BLaER1 (cell line): ENCODE measurements around the gene SLC22A7.

Source experiments
- H3K27ac ChIP-seq: shearing (Covaris generic); formaldehyde crosslinking; 2 replicates; pipeline ENCODE4 v1.8.1; 2022
- H3K27me3 ChIP-seq: shearing (Covaris generic); formaldehyde crosslinking; 2 replicates; pipeline ENCODE4 v1.8.1; 2022
- H3K36me3 ChIP-seq: shearing (Covaris generic); formaldehyde crosslinking; 2 replicates; pipeline ENCODE4 v1.8.1; 2022
- H3K4me1 ChIP-seq: shearing (Covaris generic); formaldehyde crosslinking; 2 replicates; pipeline ENCODE4 v1.8.1; 2022
- H3K4me2 ChIP-seq: shearing (Covaris generic); formaldehyde crosslinking; 2 replicates; pipeline ENCODE4 v1.8.1; 2022
- H3K4me3 ChIP-seq: shearing (Covaris generic); formaldehyde crosslinking; 2 replicates; pipeline ENCODE4 v1.8.1; 2022
- H3K9ac ChIP-seq: shearing (Covaris generic); formaldehyde crosslinking; 2 replicates; pipeline ENCODE4 v1.8.1; 2022
- H3K9me3 ChIP-seq: shearing (Covaris generic); formaldehyde crosslinking; 2 replicates; pipeline ENCODE4 v1.8.1; 2022
- H4K20me1 ChIP-seq: shearing (Covaris generic); formaldehyde crosslinking; 2 replicates; pipeline ENCODE4 v1.8.1; 2022
- Cebpa-rat ChIP-seq: shearing (Covaris generic); IDR thresholded peaks from 2 replicates; pipeline ENCODE4 v1.8.1; 2022

Gene SLC22A7

DNA sequence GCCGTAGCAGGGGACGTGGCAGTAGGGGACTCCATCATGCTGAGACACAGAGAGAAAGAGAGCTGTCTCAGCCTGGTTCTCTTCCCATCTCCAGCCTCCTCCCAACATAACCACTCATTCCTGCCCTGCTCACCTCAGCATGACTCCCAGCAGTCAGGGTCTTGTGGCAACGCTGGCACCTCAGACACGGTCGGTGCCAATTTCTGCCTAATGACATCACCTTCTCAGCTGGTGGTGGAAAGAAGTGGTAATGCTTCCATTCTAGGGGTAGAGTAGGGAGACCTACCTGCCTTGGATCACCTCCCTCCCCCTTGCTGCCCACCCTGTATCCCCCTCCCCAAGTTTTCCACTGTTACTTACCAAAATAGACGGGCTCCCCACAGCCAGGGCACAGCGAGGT, 8.0 kb downstream of the SLC22A7 start:
- Histone ChIP-seq H3K36me3 (no peaks in the 10 kb centered on the region), H3K9me3 (no peaks in the 10 kb centered on the region), H3K4me3 (no peak overlapping the region), H3K9ac (no peak overlapping the region), H3K27ac (no peak overlapping the region), H3K4me1 (peaks cover 24% of the 10 kb centered on the region), H4K20me1 (peaks cover 12% of the 10 kb centered on the region; the same call in 1 of the 2 replicates), H3K4me2 (no peak overlapping the region), H3K27me3 (no peaks in the 10 kb centered on the region)
- TF ChIP-seq Cebpa-rat = no peak

DNA sequence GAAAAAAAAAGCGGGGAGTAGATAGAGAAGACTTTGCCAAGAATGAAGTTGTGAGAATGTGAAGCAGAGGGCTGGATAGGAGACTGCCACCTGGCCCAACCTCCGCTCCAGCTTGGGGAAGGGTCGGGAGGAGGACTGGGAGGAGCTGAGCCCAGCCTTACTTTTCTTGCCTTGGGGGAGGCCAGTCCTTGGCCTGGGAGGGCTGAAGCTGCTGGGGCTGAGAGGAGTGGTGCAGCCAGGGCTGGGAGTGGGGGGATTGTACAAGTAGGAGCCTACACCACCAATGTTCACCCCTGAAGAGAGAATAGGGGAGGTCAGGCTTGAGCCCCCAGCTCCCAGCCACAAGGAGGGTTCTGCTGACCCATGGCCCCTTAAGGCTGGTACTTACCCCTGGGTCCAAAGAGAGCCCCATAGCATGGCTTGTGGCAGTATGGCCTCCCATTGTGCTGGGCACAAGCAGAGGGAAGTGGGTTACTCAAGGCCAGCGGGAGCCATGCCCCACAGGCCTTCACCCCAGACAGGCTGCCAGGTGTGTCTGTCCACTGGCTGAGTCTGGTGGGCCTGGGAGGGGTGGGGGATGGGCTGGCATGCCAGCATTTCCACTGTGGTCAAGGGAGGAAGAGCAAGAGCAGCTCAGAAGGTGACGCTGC, 9.5 kb downstream of the SLC22A7 start:
- Histone ChIP-seq H3K27ac (no peak overlapping the region), H3K9ac (no peak overlapping the region; the same call in 1 of the 2 replicates), H3K36me3 (no peaks in the 10 kb centered on the region), H3K4me3 (peak overlapping the region; percentile 67; the same call in 1 of the 2 replicates), H3K4me2 (peak overlapping the region; percentile 96), H3K27me3 (no peaks in the 10 kb centered on the region), H4K20me1 (peaks cover 12% of the 10 kb centered on the region; the same call in 1 of the 2 replicates), H3K9me3 (no peaks in the 10 kb centered on the region), H3K4me1 (peaks cover 28% of the 10 kb centered on the region)
- no peak for TF ChIP-seq Cebpa-rat

DNA sequence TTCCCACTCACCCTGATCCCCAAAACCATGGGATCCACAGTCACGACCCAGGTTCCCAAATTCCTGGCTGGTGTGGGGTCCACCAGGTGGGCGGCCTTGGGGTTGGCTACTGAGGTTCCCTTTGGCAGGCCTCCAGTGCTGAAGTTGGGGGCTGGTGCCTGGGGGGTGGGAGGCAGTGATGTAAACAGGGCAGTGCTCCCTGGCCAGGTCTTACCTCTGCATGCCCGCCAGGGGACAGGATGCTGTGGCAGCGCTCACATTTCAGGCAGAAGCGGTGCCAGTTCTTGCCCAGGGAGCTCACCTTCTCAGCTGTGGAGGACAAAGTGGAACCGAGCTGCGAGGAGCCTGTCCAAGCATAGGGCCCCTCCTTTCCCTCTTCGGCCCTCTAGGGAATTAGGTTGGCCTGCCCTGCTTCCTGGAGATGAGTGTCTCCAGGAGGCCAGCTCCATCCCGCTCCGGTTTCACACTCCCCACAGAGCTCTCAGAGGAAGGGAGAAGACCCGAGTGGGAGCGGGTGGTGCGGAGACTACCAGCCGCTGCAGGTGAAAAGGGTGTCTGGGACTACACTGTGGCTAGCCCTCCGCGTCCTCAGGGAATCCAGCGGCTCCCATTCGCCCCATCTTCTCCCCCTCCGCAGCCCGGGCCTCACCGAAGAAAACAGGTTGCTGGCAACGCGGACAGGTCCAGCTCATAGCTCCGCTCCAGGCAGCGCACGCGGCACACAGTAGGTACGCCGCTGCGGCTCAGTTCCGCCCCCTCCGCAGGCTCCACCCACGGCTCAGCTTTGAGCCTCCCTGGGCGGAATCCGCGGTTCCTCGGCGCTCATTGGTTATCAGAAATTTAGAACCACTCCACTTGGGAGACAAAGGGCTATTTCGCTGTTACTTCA, 10.3 kb downstream of the SLC22A7 start, which contains the start of gene CRIP3:
Gene CRIP3, minus strand, starts transcription at position 726 of the 889 bp plus-strand sequence. Its CDS starts 34 bp downstream, at position 692.
- H3K27me3 ChIP-seq = no peaks in the 10 kb centered on the region
- peak within 1 kb of the TSS; percentile 67 for H3K4me3 ChIP-seq
- peak within 1 kb of the TSS; percentile 28 for H3K9ac ChIP-seq
- no peak within 1 kb of the TSS; the same call in 1 of the 2 replicates for H3K27ac ChIP-seq
- H3K4me2 ChIP-seq = peak within 1 kb of the TSS; percentile 96
- H3K36me3 ChIP-seq = no peaks in the 10 kb centered on the region
- no peak for TF ChIP-seq Cebpa-rat
- peaks cover 36% of the 10 kb centered on the region for H3K4me1 ChIP-seq
- no peaks in the 10 kb centered on the region for H3K9me3 ChIP-seq
- peaks cover 12% of the 10 kb centered on the region; the same call in 1 of the 2 replicates for H4K20me1 ChIP-seq

GRCh38 chr6:43308990-43309477, 11.0 kb downstream of the SLC22A7 start:
- peak overlapping the region; percentile 67 for H3K4me3 ChIP-seq
- H3K27ac ChIP-seq = no peak overlapping the region
- no peak for TF ChIP-seq Cebpa-rat
- H3K36me3 ChIP-seq = no peaks in the 10 kb centered on the region
- no peaks in the 10 kb centered on the region for H3K27me3 ChIP-seq
- H3K4me2 ChIP-seq = peak overlapping the region; percentile 96
- peak overlapping the region; percentile 28; the same call in 1 of the 2 replicates for H3K9ac ChIP-seq
- H3K4me1 ChIP-seq = peaks cover 37% of the 10 kb centered on the region
- peaks cover 12% of the 10 kb centered on the region; the same call in 1 of the 2 replicates for H4K20me1 ChIP-seq
- no peaks in the 10 kb centered on the region for H3K9me3 ChIP-seq

DNA sequence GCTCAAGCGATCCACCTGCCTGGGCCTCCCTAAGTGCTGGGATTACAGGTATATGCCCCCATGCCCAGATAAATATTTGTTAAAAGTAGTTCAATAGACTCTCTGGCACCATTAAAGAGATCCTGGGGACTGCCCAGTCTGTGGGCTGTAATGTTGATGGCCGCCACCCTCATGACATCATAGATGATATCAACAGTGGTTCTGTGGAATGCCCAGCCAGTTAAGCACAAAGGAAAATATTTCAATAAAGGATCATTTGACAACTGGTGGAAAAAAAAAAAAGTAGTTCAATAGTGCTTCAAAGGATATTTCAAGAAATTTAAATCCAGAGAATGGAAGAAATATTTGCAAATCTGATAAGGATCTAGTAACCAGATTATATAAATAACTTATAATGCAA, 12.1 kb downstream of the SLC22A7 start:
- Histone ChIP-seq H3K27ac (no peak overlapping the region), H3K9me3 (no peaks in the 10 kb centered on the region), H3K27me3 (no peaks in the 10 kb centered on the region), H3K4me3 (no peak overlapping the region), H3K4me1 (peaks cover 37% of the 10 kb centered on the region), H3K4me2 (no peak overlapping the region), H3K36me3 (no peaks in the 10 kb centered on the region), H4K20me1 (peaks cover 12% of the 10 kb centered on the region; the same call in 1 of the 2 replicates), H3K9ac (no peak overlapping the region)
- TF ChIP-seq Cebpa-rat = no peak

DNA sequence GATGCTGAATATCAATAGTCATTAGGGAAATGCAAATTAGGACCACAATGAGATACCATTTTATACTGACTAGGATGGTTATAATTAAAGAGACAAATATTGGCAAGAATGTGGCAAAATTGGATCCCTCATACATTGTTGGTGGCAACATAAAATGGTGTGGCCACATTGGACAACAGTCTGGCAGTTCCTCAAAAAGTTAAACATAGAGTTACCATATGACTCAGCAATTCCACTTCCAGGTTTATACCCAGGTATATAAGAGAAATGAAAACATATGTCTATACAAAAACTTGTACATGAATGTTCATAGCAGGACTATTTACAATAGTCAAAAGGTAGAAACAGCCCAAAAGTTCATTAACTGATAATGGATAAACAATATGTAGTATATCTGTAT, 12.6 kb downstream of the SLC22A7 start:
- no peak overlapping the region for H3K4me3 ChIP-seq
- peaks cover 12% of the 10 kb centered on the region; the same call in 1 of the 2 replicates for H4K20me1 ChIP-seq
- H3K27me3 ChIP-seq = no peaks in the 10 kb centered on the region
- no peaks in the 10 kb centered on the region for H3K9me3 ChIP-seq
- peaks cover 37% of the 10 kb centered on the region for H3K4me1 ChIP-seq
- H3K27ac ChIP-seq = no peak overlapping the region
- H3K36me3 ChIP-seq = no peaks in the 10 kb centered on the region
- no peak overlapping the region for H3K9ac ChIP-seq
- TF ChIP-seq Cebpa-rat = no peak
- no peak overlapping the region for H3K4me2 ChIP-seq

DNA sequence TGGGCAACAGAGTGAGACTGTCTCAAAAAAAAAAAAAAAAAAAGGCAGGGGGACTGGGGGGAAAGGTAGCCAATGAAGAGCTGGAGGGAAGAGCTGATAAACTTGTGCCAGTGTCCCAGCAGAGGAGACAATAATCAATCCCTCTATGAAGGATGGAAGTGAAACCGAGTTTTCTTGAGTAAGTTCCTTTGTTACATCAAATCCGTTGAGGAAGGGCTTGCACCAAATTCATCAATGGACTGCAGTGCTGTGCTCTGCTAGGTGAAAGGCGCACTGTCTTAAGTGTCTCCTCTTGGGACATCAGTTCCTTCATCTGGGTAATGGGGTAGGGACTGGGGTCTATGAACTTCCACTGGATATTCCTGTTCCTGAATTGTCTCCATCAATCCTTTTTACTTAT, 13.6 kb downstream of the SLC22A7 start:
- Histone ChIP-seq H3K4me3 (no peak overlapping the region), H3K9me3 (no peaks in the 10 kb centered on the region), H3K9ac (no peak overlapping the region), H3K4me2 (no peak overlapping the region), H3K36me3 (no peaks in the 10 kb centered on the region), H3K4me1 (peaks cover 37% of the 10 kb centered on the region), H3K27ac (no peak overlapping the region), H4K20me1 (peaks cover 12% of the 10 kb centered on the region; the same call in 1 of the 2 replicates), H3K27me3 (no peaks in the 10 kb centered on the region)
- TF ChIP-seq Cebpa-rat = no peak

- Histone ChIP-seq H3K4me2 (no peak overlapping the region), H3K4me1 (peaks cover 21% of the 10 kb centered on the region), H3K9ac (no peak overlapping the region), H3K9me3 (no peaks in the 10 kb centered on the region), H3K36me3 (no peaks in the 10 kb centered on the region), H3K4me3 (no peak overlapping the region), H3K27ac (no peak overlapping the region), H4K20me1 (no peaks in the 10 kb centered on the region), H3K27me3 (no peaks in the 10 kb centered on the region)
- no peak for TF ChIP-seq Cebpa-rat
These were observed 15.8 kb downstream of the SLC22A7 start for GRCh38 chr6:43313813-43314212.

GRCh38 chr6:43318011-43318410, 20.0 kb downstream of the SLC22A7 start:
- Histone ChIP-seq H3K9me3 (no peaks in the 10 kb centered on the region), H3K4me2 (no peak overlapping the region), H3K9ac (no peak overlapping the region), H3K27ac (no peak overlapping the region), H3K36me3 (no peaks in the 10 kb centered on the region), H3K27me3 (no peaks in the 10 kb centered on the region), H3K4me1 (peaks cover 5% of the 10 kb centered on the region; the same call in 1 of the 2 replicates), H3K4me3 (no peak overlapping the region), H4K20me1 (no peaks in the 10 kb centered on the region)
- no peak for TF ChIP-seq Cebpa-rat

- H3K4me1 ChIP-seq = no peaks in the 10 kb centered on the region
- H3K9ac ChIP-seq = no peak overlapping the region
These were observed 27.8 kb downstream of the SLC22A7 start for GRCh38 chr6:43325876-43326275.

More at GRCh38 chr6:43325876-43326275, 27.8 kb downstream of the SLC22A7 start:
- Histone ChIP-seq H3K4me3 (no peak overlapping the region), H3K4me2 (no peak overlapping the region), H3K36me3 (no peaks in the 10 kb centered on the region; the same call in 1 of the 2 replicates), H3K27ac (no peak overlapping the region), H3K9me3 (no peaks in the 10 kb centered on the region), H3K27me3 (no peaks in the 10 kb centered on the region), H4K20me1 (no peaks in the 10 kb centered on the region)
- TF ChIP-seq Cebpa-rat = no peak
